Omental fat pad (tissue), 4 donors: ENCODE results near the gene LRRC34. TPM values are rescaled to one million over a fixed set of nuclear protein-coding genes. Genes with fewer than 3 reads are reported as not detected.

Experiments used
- ATAC-seq: fragments of 150-250 bp; one replicate; pipeline ENCODE4 v1.9.1; 2016; ENCODE audit warnings: mild to moderate bottlenecking, moderate library complexity; ENCODE audit not compliant: low FRiP score
- DNase-seq: peaks from one replicate; pipeline ENCODE4 v3.0.0-alpha.2; 2019; ENCODE audit warnings: low spot score
- total RNA-seq, 4 donors: library from RNA; depleted of rRNA; stranded (reverse); fragments of >200 nt; gene quantifications; one replicate each; pipeline ENCODE4 v1.1.0, GENCODE V29; 2016
- TF ChIP-seq, protein P1 (sequence below), 3 donors: fragments of 450-650 bp; IDR thresholded peaks; one replicate each; pipeline ENCODE4 v1.5.1; 2016 to 2017; ENCODE audit warnings: antibody characterized with exemption in 3 of 3, mild to moderate bottlenecking in 3 of 3, moderate library complexity in 2 of 3

The LRRC34 gene
- total RNA-seq, 4 donors from 2014 or later, result 1.9 to 14.8 (median 2.7) TPM

GRCh38 chr3:169754711-169755110 lies 58.0 kb downstream of the LRRC34 start:
- DNase-seq (no peak), ATAC-seq (no peak)
- TF ChIP-seq, protein P1, sequence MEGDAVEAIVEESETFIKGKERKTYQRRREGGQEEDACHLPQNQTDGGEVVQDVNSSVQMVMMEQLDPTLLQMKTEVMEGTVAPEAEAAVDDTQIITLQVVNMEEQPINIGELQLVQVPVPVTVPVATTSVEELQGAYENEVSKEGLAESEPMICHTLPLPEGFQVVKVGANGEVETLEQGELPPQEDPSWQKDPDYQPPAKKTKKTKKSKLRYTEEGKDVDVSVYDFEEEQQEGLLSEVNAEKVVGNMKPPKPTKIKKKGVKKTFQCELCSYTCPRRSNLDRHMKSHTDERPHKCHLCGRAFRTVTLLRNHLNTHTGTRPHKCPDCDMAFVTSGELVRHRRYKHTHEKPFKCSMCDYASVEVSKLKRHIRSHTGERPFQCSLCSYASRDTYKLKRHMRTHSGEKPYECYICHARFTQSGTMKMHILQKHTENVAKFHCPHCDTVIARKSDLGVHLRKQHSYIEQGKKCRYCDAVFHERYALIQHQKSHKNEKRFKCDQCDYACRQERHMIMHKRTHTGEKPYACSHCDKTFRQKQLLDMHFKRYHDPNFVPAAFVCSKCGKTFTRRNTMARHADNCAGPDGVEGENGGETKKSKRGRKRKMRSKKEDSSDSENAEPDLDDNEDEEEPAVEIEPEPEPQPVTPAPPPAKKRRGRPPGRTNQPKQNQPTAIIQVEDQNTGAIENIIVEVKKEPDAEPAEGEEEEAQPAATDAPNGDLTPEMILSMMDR (IDR thresholded peaks at IDR 0.05), result no peak

DNA sequence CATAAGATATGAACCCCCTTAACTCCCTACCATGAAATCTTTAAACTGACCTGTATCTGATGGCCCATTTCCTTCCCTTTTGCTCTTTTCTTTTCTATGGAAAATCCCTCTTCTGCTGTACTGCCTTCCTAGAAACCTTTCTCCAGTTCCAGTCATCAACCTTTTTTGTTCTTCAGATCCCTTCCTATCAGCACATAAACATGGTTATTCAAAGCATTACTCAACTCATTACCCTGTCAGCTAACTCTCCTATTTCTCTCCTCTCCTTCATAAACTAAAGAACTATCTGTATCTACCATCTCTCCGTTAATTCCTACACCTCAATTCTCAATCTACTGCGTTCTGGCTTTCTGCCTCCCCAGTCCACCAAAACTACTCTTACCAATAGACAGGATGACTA lies 60.8 kb downstream of the LRRC34 start:
- DNase-seq (no peak), ATAC-seq (no peak)
- TF ChIP-seq, protein P1 (IDR thresholded peaks at IDR 0.05), result no peak

DNA sequence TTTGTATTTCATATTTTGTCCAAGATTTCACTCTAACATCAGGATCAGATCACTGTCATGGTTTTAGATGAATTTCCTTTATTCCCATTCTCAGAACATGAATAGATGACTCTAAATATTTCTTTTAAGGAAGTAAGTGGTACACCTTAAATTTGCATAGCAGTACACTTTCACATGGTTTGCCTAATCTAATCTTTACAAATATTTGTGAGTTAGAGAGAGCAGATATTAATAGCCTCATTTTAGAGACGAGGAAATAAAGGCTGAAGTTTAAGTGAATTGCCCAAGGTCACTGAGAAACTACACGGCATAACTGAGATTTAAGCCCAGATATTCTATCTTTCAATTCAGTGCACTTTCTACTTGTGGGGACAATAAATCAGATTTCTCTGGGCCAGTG lies 62.0 kb downstream of the LRRC34 start:
- no peak for DNase-seq
- TF ChIP-seq, protein P1 (IDR thresholded peaks at IDR 0.05), result no peak
- ATAC-seq, result no peak

GRCh38 chr3:169748670-169749069 lies 64.0 kb downstream of the LRRC34 start:
- no peak for ATAC-seq

DNA sequence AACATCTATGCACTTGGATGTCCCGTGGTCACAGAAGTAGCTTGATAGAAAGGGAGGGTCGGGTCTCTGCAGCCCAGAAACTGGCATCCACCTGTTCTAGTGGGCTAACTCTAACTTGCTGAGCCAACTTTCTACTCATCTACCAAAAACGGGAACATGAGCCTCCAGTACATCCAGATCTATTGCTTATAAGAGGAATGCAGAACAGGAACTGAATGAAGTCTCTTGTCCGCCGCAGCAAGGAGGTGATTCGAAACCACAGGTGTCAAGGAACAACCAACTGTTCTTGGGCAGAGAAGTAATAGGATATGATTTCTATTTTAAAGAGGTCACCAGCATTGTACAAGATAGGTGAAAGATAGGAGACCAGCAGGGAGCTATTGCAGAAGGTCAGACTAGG lies 65.8 kb downstream of the LRRC34 start:
- no peak for DNase-seq
- no peak for ATAC-seq
- TF ChIP-seq, protein P1 (IDR thresholded peaks at IDR 0.05), result no peak

More at GRCh38 chr3:169748670-169749069, 64.0 kb downstream of the LRRC34 start:
- TF ChIP-seq, protein P1 (IDR thresholded peaks at IDR 0.05), result no peak
- no peak for DNase-seq

- ATAC-seq, result no peak
- DNase-seq, result no peak
- TF ChIP-seq, protein P1 (IDR thresholded peaks at IDR 0.05), result no peak
These were observed 68.2 kb downstream of the LRRC34 start for GRCh38 chr3:169744366-169745054.

Other genes with a start within 250 kb of the LRRC34 start
- gene MECOM, start 149.2 kb downstream of the LRRC34 start, total RNA-seq, result 10 to 100 TPM in 3 of 4 donors, 1 to 10 TPM in 1; 5.9 to 66.2 (median 18.9) TPM
- gene TERC, start 47.8 kb downstream of the LRRC34 start, total RNA-seq, result 100 to 1,000 TPM in 3 of 4 donors, 10 to 100 TPM in 1; 54.1 to 206 (median 162) TPM
- gene ACTRT3, start 43.3 kb downstream of the LRRC34 start, total RNA-seq, result 1 to 10 TPM; 2.3 to 4.8 (median 2.8) TPM
- 10 to 100 TPM; 12.2 to 19.5 (median 15.7) TPM for gene MYNN, start 39.5 kb downstream of the LRRC34 start, total RNA-seq
- under 1 TPM in 1 of 4 donors, not detected in 3; 0.25 TPM for gene LRRIQ4, start within 50 bp of the LRRC34 start, total RNA-seq
- not detected for gene LRRC31, start 57.0 kb upstream of the LRRC34 start, total RNA-seq
- gene SAMD7, start 98.7 kb upstream of the LRRC34 start, total RNA-seq, result not detected
- 10 to 100 TPM; 56.0 to 71.5 (median 67.2) TPM for gene SEC62, start 153.9 kb upstream of the LRRC34 start, total RNA-seq
- gene GPR160, start 225.1 kb upstream of the LRRC34 start, total RNA-seq, result 10 to 100 TPM in 2 of 4 donors, 1 to 10 TPM in 2; 1.4 to 27.7 (median 9.4) TPM